Sciatic nerve (tissue), 2 donors: ENCODE data around the gene PARD3. TPM values are rescaled to one million over a fixed set of nuclear protein-coding genes. Genes with fewer than 3 reads are reported as not detected.
A peak's percentile ranks its signal among the peaks of the same experiment; 100 is the strongest.

ENCODE experiments used
- ATAC-seq: fragments of 200-7000 bp; cut with Tn5 transposase; one replicate; pipeline ENCODE4 v1.9.1; 2020; ENCODE audit warnings: mild to moderate bottlenecking, moderate library complexity
- DNase-seq: peaks from one replicate; pipeline ENCODE4 v3.0.0-alpha.2; 2020; ENCODE audit warnings: low spot score
- intact Hi-C: fragments of 100-400 bp; cut with DNase I; formaldehyde crosslinking; loops from one replicate; pipeline ENCODE4 v1.14.2; 2022
- total RNA-seq: library from RNA; stranded (reverse); fragmentation: NEBNext Ultra II Directional; extraction: Animal tissue kit (Norgen Biotek cat#: 25700); gene quantifications from one replicate; pipeline ENCODE4 v1.2.1, GENCODE V29; 2021
- donor health status: DM: no; HTN: no; CAD: no.
- donor health status: DM: no; HTN: no; CAD: no.

Gene PARD3
- total RNA-seq, 1 donor from 2014 or later, result 46.1 TPM

DNA sequence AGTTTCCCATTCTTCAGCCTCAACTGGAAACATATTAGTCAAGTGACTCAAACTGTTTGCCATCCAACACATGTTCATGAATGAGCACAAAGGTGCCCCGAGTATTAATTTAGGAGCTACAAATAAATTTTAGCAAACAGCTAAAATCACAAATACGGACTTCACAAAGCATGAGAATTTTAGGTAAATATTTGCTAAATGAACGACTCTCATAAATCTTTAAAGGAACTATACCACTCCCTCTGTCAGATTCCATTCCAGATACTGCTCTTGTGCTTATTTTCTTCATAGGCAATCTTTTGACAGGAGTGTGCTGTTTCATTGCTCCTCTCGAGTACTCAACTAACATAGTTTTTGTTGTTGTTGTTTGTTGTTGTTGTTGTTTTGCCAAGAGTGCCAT lies 330.9 kb downstream of the PARD3 start:
- ATAC-seq (no peak), DNase-seq (no peak)
- intact Hi-C loops, result no loop called here

DNA sequence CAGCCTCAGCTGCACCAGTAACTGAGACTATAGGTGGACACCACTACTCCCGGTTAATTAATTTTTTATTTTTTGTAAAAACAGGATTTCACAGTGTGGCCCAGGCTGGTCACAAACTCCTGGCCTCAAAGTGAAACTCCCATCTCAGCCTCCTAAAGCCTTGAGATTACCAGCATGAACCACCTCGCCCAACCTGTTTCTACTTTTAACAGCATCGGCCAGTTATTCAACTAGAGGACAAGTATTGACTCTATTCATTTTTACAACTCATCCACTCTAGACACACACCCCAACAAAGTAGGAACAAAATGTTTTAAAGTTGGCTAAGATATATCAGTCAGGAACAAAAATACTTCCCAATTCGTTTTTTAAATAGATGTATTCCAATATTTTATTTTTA lies 334.8 kb downstream of the PARD3 start:
- DNase-seq (no peak), ATAC-seq (no peak)
- intact Hi-C loops, result no loop called here

DNA sequence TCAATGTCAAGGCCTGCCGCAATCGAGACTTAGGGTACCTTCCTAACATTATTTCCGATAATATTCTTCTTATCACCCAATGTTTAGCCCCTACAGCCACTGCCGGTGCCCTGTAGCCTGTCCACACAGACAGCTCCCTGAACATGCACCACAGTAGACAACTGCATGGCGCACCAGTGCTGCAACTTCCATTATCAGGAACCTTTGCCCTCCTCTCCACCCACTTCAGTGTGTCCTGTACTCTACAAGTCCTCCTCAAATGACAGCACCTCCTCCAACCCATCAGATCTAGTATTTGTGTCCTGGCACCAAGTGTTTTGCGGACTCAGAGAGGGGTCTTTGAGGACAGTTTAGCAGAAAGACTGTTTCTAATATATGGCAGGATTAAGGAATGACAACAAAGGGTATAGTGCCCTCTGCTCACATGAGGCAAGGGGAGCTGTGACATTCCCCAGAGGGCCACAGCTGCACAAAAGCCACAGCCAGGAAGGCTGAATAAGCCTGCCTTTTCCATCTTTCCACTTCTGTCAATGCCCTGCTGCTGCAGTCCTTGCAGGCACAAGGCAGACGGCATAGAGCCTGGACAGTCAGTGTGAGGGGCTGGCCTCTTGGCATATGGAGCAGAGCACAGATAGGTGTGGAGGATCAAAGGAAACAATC lies 335.4 kb downstream of the PARD3 start:
- DNase-seq (no peak), ATAC-seq (no peak)
- intact Hi-C loops, result no loop called here

DNA sequence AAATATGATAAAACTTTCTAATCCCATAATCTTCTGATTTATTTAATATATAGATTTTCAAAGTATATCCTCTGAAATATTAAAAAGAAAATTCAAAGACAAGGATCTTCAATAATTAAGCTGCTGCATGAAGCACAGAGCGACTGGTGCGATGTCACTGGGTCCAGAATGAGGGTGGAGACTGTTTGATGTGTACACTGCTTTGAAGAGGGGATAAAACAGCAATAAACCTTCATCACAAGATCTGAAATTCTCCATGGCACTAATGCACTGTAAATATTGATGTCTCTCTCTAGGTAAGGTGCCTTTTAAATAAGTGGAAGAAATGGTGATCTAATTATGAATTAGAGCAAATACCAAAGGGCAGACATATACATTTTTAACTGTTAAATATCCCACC lies 337.8 kb downstream of the PARD3 start:
- intact Hi-C loops, result no loop called here
- DNase-seq (no peak), ATAC-seq (no peak)

DNA sequence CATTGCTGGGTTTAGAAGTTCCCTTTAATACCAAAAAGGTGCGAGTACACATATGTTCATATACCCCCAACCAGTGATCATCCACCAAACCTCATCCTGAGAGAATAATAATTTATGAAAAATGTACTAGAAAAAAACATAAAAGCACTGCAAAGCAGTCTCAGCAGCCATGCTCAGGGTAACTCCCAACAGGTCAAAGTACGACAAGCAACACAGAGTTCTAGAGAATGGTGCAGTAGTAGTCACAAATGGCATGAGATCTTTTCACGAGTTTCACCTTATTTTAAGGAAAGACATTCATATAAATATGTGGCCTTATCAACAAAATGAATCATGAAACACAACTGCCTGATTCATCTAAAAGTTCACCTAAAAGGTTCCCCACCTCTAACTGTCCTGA lies 338.5 kb downstream of the PARD3 start:
- DNase-seq (no peak), ATAC-seq (no peak)
- intact Hi-C loops, result no loop called here

DNA sequence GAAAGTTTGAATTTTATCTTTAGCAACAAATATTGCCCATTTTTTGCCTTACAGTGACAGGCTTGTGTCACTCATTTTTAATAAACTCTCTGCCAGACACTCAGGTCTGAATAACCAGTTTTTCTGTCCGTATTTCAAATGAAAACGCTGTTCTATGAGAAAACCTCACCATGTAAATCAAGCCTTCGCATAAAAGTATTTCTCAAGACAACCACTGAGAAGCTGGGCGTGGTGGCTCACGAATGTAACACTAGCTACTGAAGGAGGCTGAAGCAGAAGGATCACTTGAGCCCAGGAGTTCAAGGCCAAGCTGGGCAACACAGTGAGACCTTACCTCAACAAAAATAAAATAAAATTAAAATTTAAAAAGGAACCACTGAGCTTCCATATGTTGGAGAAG lies 339.3 kb downstream of the PARD3 start:
- DNase-seq (no peak), ATAC-seq (no peak)
- intact Hi-C loops, result no loop called here

DNA sequence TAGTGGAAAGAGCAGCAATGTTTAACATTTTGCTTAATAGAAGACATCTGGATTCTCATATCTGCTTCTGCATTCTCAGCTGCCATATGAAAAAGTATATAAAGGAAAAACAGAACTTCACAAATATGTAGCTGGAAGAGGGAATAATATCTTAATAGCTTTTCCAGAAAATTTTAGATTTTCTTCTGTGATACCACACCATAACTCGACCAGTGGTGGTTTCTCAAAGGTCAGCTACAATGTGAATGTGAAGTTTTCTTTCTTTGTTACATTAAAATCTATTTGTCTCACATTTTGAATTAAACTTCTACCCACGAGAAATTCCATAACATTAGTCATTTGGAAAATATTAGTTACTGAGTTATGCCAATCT lies 339.8 kb downstream of the PARD3 start:
- intact Hi-C loops, result no loop called here
- DNase-seq, result no peak
- no peak for ATAC-seq

DNA sequence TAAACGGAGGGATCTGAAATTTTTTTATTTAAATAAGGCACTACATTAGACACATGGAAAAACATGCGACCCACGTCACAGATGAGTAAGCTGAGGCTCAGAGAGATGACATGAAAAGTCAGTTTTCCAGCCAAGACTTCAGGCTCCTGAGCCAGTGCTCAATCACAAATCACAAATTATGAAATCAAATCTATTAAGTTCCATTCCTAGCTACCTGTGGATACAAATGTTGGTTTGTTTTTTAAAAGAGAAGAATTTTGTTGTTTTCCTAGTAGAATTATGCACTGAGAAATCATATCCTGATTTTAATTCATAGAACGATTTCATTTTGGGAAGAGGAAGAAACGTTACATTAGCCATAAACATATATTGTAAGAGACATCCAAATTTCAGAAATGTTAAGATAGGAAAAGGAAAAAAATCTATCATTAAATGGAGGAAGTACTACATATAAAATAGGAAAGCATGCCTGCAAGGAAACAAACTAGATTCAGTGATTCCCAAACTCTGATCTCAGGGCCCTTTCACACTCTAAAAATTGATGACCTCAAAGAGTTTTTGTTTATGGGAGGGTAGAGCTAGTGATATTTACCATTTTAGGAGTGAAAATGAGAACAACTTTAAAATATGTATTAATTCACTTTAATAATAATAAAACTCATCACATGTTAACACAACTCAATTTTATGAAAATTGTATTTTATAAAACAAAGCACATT lies 340.4 kb downstream of the PARD3 start:
- intact Hi-C loops, result no loop called here
- ATAC-seq, result no peak
- no peak for DNase-seq

DNA sequence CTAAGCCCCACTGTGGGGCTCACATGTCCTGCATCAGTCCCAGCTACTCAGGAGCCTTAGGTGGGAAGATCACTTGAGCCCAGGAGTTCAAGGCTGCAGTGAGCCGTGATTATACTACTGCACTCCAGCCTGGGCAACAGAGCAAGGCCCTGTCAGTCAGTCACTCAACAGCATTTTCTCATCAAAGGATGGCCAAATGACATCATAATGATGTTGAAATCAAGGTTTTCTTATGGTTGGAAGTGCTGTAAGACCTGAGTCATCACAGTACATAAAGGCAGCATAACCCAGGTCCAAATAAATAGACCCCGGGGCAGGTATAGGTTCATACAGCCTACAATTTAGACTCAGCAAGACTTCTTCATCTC lies 341.1 kb downstream of the PARD3 start:
- intact Hi-C loops, result no loop called here
- no peak for DNase-seq
- peak; percentile 46 for ATAC-seq

DNA sequence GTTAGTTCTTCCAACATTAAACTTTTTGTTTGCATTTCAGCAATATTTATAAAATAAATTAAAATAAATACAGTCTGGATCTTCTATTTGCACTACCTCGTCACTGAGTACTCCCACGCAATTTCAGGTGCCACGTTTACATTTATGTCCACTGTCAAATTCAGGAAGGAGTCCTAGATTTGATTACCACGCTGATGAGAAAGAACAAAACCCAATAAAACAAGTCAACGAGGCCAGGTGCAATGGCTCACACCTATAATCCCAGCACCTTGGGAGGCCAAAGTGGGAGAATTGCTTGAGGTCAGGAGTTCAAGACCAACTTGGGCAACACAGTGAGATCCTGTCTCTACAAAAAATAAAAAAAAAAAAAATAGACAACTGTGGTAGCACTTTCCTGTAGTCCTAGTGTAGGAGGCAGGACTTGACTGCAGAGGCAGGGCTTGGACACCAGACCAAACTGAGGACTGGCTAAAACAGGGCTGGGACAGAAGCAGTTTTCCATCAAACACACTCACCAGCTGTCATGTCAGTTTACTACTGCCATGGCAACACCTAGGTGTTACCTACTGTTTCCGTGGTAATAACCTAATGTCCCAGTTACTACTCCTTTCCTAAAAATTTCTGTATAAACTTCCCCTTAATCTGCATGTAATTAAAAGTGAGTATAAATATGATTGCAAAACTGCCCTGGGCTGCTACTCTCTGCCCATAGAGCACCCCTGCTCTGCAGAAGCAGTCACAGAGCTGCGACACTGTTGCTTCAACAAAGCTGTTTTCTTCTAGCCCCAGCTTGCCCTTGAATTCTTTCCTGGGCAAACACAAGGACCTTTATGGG lies 341.7 kb downstream of the PARD3 start:
- DNase-seq (no peak), ATAC-seq (peak; percentile 46)
- intact Hi-C loops, result no loop called here

DNA sequence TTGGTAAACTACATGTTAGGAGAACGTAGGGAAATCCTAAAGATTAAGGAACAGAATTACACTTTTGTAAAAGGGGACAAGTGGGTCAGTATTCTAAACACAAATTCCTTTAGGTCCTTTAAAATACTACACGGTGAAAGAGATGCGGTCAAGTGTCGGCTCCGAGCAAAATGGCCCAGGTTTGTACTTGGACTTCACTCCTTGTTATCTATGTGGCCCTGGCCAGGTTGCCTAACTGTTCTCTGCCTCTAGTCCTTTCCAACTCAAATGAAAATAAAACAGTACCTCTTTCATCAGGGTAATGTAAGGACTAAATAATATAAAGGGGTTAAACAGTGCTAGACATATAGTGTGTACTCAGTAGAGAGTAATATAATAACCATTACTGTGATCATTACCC lies 344.8 kb downstream of the PARD3 start:
- no peak for DNase-seq
- ATAC-seq, result no peak

DNA sequence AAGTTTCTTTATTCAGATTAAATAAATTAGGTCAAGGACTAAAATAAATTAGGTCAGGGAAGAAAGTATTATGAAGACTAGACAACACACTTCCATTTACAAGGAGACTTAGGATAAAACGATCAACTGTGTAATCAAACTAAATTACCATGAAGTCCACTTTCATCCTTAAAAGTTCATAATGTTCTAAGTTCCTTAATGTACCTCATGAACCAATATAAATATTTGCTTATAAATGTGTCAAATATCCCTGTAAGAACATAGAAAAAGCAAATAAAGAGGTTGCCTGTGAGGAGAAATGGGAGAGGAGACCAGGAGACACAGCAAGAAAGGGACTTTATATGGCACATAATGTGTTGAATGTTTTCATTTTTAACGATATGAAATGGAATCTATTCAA lies 345.6 kb downstream of the PARD3 start:
- no peak for DNase-seq
- intact Hi-C loops, result no loop called here
- no peak for ATAC-seq

More for the DNA sequence above, 344.8 kb downstream of the PARD3 start:
- intact Hi-C loops, result no loop called here

DNA sequence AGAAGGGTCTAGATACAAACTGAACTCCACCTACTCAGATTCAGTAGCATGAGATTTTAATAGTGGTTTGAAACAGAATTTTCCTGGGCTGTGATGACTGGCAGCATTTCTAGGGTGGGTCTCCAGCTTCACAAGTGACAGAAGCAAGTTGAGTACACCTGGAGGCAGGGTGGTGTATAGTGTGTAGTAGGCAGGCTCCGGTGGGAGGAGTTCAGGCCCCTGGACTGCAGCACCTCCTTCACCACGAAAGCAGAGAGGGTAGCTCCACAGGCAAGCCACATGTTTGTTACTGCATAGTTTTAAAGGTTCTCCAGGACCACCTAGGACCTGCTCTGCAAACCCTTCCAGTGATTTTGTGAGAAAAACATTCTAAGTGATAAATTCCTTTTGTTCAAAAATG lies 347.2 kb downstream of the PARD3 start:
- DNase-seq (no peak), ATAC-seq (no peak)
- intact Hi-C loops, result no loop called here

DNA sequence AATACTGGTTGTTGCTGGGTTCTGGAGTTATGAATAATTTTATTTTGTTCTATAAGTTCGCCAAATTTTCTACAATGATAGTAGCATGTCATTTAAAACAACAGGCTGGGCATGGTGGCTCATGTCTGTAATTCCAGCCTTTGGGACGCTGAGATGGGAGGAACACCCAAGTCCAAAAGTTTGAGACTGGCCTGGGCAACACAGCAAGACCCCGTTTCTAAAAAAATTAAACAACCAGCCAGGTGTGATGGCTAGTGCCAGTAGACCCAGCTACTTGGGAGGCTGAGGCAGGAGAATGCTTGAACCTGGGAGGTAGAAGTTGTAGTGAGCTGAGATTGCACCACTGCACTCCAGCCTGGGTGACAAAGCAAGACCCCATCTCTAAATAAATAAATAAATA lies 347.7 kb downstream of the PARD3 start:
- DNase-seq (no peak), ATAC-seq (no peak)
- intact Hi-C loops, result no loop called here

DNA sequence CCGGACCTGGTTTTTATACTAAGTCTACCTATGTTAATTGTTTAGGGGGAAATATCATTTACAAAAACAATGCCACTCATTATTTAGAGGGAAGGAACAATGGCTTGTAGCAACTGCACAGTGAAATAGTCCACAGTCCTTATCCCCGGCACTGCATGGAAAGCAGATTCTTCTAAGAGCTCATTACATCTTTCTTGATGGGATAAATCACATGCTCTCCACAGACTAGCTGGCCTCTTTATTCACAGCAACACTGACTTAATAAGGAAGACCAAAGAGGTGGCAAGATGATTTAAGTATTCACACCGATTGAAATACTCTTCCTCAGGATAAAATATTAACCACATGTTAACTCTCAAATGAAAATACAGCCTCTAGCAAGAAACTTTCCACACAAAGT lies 349.4 kb downstream of the PARD3 start:
- ATAC-seq, result no peak
- DNase-seq, result no peak
- intact Hi-C loops, result no loop called here

DNA sequence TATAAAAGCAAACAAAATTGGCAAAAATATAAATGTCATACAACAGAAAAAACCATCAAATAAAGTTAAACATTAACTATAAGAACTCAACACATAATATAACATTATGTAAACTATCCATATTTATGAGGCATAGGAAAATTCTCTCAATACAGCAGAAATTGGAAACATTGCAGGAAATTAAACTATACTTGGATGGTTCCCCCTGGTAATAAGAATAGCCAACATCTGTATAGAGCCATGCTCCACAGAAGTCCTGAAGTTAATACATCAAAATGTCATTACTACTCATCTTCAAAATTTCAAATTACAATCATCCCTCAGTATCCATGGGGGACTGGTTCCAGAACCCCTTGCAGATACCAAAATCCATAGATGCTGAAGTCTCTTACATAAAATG lies 350.5 kb downstream of the PARD3 start:
- intact Hi-C loops, result no loop called here
- DNase-seq (no peak), ATAC-seq (no peak)

DNA sequence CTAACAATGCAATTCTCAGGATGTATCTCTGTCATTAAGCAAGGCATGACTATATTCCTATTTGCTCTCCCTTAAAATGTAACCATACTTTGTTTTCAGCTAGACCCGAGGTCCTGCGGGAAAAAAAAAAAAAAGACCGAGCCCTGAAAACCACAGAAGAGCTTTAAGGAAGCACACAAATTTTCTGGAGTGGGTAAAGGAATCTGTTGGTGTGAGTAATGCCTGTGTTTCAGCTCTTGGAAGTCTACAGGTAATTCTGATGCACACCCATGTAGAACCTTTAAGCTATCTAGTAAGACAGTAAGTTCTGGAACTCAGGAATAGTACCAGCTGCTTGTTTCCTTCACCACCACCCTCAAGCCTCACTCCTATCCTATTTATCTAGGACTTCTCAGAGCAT lies 351.1 kb downstream of the PARD3 start:
- no peak for DNase-seq
- intact Hi-C loops, result no loop called here

DNA sequence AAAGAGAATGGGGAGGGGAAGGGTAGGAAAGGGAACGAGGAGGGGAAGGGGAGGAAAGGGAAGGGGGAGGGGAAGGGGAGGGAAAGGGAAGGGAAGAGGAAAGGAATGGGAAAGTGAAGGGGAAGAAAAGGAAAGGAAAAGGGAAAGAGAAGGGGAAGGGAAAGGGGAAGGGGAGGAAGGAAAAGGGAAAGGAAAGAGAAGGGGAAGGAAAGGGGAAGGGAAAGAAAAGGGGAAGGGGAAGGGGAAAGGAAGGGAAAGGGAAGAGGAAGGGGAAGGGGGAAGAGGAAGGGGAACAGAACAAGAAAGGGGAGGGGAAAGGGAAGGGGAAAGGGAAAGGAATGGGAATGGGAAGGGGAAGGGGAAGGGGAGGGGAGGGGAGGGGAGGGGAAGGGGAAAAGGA lies 352.1 kb downstream of the PARD3 start:
- intact Hi-C loops, result no loop called here
- DNase-seq (no peak), ATAC-seq (no peak)

More for the DNA sequence above, 351.1 kb downstream of the PARD3 start:
- no peak for ATAC-seq

DNA sequence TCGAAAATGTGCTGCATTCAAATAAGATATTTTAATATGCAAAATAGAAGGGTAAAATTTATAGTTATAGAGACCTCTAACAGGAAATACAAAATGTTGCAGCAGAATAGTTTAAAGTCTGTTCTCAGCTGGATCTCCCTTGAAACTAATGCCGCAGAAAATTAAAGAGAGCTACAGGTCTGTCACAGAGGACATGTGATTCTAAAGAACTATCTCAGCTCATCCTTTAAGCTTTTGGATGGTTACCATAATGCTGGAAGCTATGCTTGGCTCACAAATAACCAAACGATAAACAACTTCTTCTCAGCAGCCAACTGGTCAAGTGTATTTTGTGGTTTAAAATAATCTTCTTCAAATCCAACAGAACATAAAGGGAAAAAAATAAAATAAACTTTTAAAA lies 353.0 kb downstream of the PARD3 start:
- intact Hi-C loops, result no loop called here
- ATAC-seq (no peak), DNase-seq (no peak)

DNA sequence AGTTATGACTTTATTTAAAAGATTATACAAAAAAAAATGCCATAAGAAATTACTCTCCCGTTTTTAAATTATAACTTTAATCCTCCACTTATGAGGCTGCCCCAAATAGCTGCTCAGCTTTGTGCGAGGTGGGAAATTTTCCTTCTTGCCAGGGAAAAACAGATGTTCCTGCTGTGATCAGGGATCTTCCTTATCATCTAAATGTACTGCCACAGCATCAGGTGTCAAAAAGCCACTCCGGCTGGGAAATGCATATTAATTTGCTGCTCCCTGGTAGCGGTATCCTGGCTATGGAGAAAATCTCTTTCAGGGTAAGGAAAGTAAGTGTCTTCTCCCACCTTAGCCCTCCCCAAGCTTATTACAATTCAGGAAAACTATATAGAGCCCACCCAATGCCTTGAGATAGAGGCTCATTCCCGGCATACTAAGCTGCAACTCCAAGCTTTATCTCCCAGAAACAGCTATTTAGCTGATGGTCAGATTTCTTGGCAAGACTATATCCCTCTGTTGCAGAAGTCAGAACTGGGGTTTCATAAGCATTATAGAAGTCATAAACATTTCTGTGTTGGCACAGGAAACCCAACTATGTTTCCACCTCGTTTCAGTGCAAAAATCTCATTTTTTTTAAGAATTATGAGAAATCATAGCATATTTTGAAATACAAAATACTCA lies 360.4 kb downstream of the PARD3 start:
- no peak for DNase-seq
- intact Hi-C loops, result no loop called here
- ATAC-seq, result no peak
